Measurements from ENCODE around the gene MAPKAPK2. TPM values are rescaled to one million over a fixed set of nuclear protein-coding genes. Genes with fewer than 3 reads are reported as not detected.
"Not testable (repeated sequence)": the region's sequence is repeated elsewhere in the genome, so short reads cannot be mapped to it uniquely, and the experiment has no call there.

Gene MAPKAPK2
- total RNA-seq, 1 donor from 2014 or later, result 73.3 TPM

- intact Hi-C loops (cut with micrococcal nuclease), result loop anchor here (1.0 to 5.0 kb wide), 4 partner anchors 11 to 49 kb away; no protein-coding TSS in a partner anchor
These were observed 84.0 kb downstream of the MAPKAPK2 start for GRCh38 chr1:206768472-206769303.

DNA sequence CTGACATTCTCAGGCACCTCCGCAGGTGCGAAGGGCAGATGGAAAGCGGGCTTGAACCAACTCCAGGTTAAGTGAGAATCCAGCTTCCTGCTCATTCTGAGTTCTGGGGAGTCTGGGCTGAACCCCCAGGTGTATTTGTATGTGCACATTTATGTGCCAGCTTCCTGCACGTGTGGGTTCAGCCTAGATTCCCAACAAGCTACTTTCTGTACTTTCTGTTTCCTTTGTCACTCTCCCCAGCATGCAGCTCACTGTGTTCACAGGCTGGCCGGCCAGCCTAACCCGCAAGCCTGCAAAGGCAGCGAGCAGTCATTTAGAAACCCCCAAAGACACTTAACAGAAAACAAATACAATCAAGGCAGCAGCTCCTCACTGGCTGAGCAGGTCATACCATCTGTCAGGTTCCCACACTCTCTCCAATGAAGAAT, 84.6 kb downstream of the MAPKAPK2 start:
- intact Hi-C loops (cut with micrococcal nuclease), result loop anchor here (1.0 to 5.0 kb wide), 4 partner anchors 12 to 48 kb away; no protein-coding TSS in a partner anchor

GRCh38 chr1:206770531-206771337, 86.0 kb downstream of the MAPKAPK2 start, which contains the start of gene IL19:
TSS of gene IL19 (plus strand) at chr1:206770773. CDS start at chr1:206836663, 65,890 bp downstream.
- intact Hi-C loops (cut with micrococcal nuclease), result no loop called here

GRCh38 chr1:206771338-206771692, 86.6 kb downstream of the MAPKAPK2 start:
- intact Hi-C loops (cut with micrococcal nuclease), result no loop called here

DNA sequence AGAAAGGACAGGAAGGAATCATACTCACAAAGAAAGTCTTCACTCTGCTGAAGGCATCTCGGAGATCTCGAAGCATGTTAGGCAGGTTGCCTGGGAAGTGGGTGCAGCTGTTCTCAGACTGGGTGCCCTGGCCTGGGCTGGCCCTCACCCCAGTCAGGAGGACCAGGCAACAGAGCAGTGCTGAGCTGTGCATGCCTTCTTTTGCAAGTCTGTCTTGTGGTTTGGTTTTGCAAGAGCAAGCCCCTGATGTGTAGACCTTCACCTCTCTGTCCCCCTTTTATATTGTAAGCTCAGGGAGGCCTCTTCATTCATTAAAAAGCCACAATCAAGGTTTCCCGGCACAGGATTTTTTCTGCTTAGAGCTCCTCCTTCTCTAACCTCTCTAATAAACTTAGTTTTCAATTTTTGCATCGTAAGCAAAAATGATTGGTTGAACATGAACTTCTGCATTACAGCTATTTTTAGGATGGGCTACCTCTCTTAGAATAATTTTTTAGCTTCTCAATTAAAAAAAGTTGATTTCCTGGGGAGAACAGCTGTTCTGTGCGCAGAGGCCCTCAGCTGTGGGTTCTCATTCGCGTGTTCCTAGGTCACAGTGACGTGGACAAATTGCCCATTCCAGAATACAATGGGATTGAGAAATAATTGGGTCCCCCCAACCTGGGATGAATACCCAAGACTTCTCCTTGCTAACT, 87.7 kb downstream of the MAPKAPK2 start, which contains the start of gene IL10:
IL10 (minus strand) TSS at position 252 of the 695 bp plus-strand sequence; CDS start at position 193, 59 bp downstream.
- intact Hi-C loops (cut with micrococcal nuclease), result no loop called here

DNA sequence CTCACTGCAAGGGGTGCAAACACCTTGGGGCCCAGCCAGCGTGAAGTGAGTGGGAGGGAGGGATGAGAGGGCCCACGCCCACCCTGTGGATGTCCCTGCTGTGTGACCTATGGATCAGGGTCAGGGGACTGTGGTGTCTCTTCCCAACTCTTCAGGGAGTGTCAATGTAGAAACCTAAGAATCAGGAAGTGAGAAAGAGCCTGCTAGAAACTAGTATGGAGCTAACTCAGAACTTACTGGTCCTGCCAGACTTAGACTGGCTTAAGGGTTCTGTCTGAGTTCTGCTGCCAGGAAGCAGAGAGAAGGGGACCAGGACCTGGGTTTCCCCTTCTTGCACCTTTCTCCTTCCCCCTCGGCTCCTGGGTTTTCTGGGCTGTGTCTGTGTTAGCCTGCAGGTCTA, 89.4 kb downstream of the MAPKAPK2 start:
- intact Hi-C loops (cut with micrococcal nuclease), result no loop called here

GRCh38 chr1:206776229-206776628, 91.5 kb downstream of the MAPKAPK2 start:
- intact Hi-C loops (cut with micrococcal nuclease), result no loop called here

DNA sequence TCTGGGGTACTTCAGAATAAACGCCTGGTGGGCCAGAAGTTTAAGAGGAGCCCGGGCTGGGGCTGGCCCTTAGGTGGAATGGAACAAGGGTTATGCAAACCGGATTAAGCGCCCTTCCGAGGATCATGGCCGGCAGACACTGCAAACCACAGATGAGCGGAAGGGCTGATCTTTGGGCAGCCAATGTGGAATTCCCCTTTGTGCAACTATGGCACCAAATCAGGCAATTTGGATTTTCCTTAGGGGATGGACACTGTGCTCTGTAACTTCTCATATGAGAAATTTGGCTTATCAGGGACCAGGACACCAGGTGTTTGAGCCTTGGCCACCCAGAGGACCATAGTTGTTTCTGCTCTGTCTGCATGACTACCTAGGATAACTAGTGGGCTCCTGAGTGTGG, 93.3 kb downstream of the MAPKAPK2 start:
- intact Hi-C loops (cut with micrococcal nuclease), result no loop called here

- intact Hi-C loops (cut with micrococcal nuclease), result not testable (repeated sequence)
These were observed 94.2 kb downstream of the MAPKAPK2 start for GRCh38 chr1:206778911-206779310.

- intact Hi-C loops (cut with micrococcal nuclease), result no loop called here
These were observed 94.9 kb downstream of the MAPKAPK2 start for GRCh38 chr1:206779638-206780037.

GRCh38 chr1:206782448-206782847, 97.7 kb downstream of the MAPKAPK2 start:
- intact Hi-C loops (cut with micrococcal nuclease), result no loop called here

DNA sequence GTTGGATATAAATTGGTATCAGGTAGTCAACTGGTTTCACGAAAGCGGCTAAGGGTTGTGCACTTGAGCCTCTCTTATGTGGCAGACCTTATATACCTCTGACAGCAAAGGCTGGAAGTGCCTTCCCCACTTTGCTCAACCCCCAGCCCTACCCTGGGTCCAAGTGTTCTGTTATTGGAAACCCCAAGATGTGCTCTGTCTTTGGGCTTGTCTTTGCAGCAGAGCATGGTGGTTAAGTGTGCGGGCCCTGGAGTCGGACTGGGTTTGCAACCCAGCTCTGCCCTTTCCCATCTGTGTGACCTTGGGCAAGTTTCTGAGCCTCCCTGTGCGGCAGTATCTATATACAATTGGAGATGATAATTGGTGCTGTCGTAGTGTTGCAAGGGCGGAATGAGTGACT, 98.8 kb downstream of the MAPKAPK2 start:
- intact Hi-C loops (cut with micrococcal nuclease), result no loop called here

Other genes with a start within 250 kb of the MAPKAPK2 start
- gene IKBKE, start 214.4 kb upstream of the MAPKAPK2 start, total RNA-seq, result 92.0 and 98.6 TPM in 2 replicates
- 190 and 199 TPM in 2 replicates for gene RASSF5, start 177.4 kb upstream of the MAPKAPK2 start, total RNA-seq
- gene EIF2D, start 72.4 kb upstream of the MAPKAPK2 start, total RNA-seq, result 42.6 and 45.4 TPM in 2 replicates
- gene DYRK3, start 49.4 kb upstream of the MAPKAPK2 start, total RNA-seq, result 7.1 and 7.9 TPM in 2 replicates
- 0.95 TPM in 1 of 2 replicates, not detected in the other for gene IL19, start 85.9 kb downstream of the MAPKAPK2 start, total RNA-seq
- 1.00 and 2.6 TPM in 2 replicates for gene IL10, start 87.6 kb downstream of the MAPKAPK2 start, total RNA-seq
- gene IL20, start 180.7 kb downstream of the MAPKAPK2 start, total RNA-seq, result not detected in 2 replicates
- gene IL24, start 212.5 kb downstream of the MAPKAPK2 start, total RNA-seq, result 0.32 and 0.77 TPM in 2 replicates
- 75.8 and 77.6 TPM in 2 replicates for gene FCMR, start 237.0 kb downstream of the MAPKAPK2 start, total RNA-seq

Data from T-helper 2 cell treated with Interferon-gamma antibody and Interleukin-4, amounts not matched to agents 100 ng/mL and 5 ng/mL, for 36 hours (primary cell).